LNCaP clone FGC (cell line): Measurements from ENCODE around the gene RRP8.

Source experiments
- DNase-seq: peaks from one replicate; pipeline ENCODE4 v3.0.0-alpha.2; 2011; ENCODE audit warnings: low read depth
- H3K4me3 ChIP-seq: 2 replicates; pipeline ENCODE4 v1.5.1; 2011; ENCODE audit warnings: mild to moderate bottlenecking, low read depth, low read length, control low read depth
- TF ChIP-seq, protein P1 (sequence below): IDR thresholded peaks from 2 replicates; pipeline ENCODE4 v1.5.1; 2012; ENCODE audit warnings: mild to moderate bottlenecking; ENCODE audit not compliant: control insufficient read depth, insufficient read depth; ENCODE audit errors: extremely low read depth

Gene RRP8

DNA sequence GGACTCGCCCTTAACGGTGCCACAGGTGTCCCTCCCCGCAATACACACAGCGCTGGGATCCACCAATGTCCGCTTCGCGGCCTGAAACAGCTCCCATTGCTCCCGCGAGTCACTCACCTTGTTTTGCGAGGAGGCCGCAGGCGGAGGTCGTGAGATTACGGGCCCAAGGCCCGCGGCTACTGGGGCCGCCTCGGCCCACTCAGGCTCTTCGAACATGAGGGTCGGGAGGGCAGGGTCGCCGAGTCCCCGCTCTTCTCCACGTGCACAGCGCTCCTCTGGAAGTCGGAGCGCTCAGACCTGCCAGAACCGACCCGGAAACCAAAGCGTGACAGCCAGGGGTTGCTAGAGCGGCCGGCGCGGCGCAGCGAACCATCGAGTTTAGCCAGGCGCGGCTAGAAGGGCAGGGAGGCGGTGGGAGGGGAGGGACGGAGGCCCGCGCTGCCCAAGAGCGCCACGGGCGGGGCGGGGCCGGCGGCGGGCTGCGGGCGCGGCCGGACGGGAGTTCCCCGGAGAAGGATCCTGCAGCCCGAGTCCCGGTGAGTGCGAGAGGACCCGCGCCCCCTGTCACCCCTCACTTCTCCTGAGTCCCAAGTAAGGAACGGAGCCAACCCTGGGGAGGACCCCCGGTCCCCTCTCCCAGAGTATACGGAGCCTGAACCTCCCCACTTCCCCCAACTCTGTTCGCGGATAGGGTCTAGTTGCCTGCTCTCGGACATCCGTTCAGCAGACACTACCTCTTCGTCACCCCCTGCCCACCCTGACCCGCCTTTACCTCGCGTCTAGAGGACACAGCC, at the start of gene RRP8, which contains the start of gene ILK:
Gene RRP8, minus strand, starts transcription at position 330 of the 794 bp plus-strand sequence. Its CDS starts 114 bp downstream, at position 216.
Gene ILK, plus strand, starts transcription at position 488 of the 794 bp plus-strand sequence. CDS start 498 bp downstream, outside the sequence.
- TF ChIP-seq, protein P1, sequence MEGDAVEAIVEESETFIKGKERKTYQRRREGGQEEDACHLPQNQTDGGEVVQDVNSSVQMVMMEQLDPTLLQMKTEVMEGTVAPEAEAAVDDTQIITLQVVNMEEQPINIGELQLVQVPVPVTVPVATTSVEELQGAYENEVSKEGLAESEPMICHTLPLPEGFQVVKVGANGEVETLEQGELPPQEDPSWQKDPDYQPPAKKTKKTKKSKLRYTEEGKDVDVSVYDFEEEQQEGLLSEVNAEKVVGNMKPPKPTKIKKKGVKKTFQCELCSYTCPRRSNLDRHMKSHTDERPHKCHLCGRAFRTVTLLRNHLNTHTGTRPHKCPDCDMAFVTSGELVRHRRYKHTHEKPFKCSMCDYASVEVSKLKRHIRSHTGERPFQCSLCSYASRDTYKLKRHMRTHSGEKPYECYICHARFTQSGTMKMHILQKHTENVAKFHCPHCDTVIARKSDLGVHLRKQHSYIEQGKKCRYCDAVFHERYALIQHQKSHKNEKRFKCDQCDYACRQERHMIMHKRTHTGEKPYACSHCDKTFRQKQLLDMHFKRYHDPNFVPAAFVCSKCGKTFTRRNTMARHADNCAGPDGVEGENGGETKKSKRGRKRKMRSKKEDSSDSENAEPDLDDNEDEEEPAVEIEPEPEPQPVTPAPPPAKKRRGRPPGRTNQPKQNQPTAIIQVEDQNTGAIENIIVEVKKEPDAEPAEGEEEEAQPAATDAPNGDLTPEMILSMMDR = no peak; the same call in 1 of the 2 replicates
- DNase-seq = peak; percentile 70
- peak within 1 kb of the TSS; percentile 97 for H3K4me3 ChIP-seq

DNA sequence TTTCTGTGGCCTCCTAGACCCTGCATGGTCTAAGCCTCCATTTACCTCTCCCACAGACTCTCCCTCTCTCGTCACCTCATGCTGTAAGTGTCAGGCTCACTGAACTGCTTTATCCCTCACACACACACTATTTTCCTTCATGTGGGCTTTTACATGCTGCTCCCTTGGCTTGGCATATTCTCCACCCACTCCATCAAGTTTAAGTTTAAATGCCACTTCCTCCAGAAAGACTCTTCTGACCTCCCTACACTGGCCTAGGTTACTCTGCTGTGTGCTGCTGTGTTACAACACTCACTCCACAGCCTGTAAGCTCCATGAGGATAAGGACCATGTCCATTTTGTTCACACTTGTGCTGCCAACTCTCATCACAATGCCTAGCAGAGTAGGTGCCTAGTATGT, 49.7 kb upstream of the RRP8 start:
- TF ChIP-seq, protein P1 = no peak
- H3K4me3 ChIP-seq = no peak overlapping the region
- no peak for DNase-seq

DNA sequence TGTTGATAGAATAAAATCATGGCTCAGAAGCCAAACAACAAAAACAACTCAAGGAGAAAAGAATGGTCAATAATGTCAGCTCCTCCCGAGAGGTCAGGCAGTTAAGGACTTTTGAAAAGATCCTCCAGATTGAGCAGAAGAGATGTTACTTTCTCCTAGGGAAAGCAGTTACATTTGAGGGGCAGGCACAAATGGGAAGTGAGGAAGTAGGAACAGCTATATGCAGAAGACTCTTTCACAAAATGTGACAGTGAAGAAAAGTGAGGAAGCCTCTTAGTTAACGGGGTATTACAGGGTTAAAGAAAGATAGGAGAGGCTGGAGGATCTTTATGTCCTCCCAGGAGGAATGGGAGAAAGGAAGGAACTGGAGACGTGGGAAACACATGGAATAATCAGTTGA, 48.8 kb upstream of the RRP8 start:
- TF ChIP-seq, protein P1 = no peak
- no peak overlapping the region for H3K4me3 ChIP-seq
- no peak for DNase-seq

DNA sequence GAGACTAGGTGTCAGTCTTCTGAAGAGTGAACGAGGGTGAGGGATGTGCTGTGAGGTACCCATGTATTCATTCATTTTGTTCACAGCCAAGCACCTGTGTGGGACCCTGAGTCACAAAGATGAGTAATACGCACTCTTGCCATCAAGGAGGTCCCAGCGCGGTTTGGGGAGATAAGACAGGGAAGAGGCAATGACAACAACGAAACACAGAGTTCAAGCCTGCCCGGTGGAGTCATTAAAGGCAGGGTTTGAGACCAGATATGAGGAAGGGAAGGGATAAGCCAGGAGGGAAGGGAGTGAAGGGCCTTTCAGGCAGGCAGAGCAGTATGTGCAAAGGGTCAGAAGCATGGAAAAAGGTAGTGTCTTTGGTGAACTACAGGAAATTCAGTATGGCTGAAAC, 47.6 kb upstream of the RRP8 start:
- no peak for DNase-seq
- TF ChIP-seq, protein P1 = no peak
- H3K4me3 ChIP-seq = no peak overlapping the region

DNA sequence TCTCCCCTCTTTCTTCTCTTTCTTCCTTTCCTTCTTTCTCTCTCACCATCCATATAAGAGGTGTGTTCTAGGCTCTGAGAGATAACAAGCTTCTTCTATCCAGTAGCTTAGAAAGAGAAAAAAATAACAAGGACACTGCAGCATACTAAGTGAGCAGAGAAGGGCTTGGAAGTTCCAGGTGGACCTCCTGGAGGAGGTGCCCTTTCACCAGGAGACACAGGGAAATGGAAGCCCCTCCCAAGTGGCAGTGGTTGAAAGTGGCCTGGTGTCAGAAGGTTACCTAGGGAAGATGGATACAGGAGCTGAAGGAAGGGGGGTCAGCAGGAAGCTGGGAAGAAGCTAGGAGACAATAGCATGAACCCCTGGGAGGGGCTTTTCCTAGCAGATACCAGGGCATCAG, 46.7 kb upstream of the RRP8 start:
- H3K4me3 ChIP-seq = no peak overlapping the region
- DNase-seq = no peak
- TF ChIP-seq, protein P1 = no peak

DNA sequence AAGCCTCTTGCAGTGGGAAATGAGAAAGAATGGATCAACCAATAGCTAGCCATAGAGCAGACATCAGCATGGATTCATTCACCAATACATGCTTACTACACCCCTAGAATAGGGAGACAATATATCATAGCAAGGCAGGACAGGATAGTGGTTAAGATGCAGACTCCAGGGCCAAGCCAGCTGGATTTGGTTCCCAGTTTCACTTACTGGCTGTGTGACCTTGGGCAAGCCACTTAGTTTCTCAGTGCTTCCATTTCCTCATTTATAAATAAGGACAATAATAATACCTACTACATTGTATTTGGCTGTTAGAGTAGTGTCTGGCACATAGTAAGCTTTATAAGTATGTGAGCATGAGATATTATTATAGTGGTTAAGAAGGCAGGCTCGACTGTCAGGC, 45.1 kb upstream of the RRP8 start:
- no peak for DNase-seq
- H3K4me3 ChIP-seq = no peak overlapping the region
- TF ChIP-seq, protein P1 = no peak

DNA sequence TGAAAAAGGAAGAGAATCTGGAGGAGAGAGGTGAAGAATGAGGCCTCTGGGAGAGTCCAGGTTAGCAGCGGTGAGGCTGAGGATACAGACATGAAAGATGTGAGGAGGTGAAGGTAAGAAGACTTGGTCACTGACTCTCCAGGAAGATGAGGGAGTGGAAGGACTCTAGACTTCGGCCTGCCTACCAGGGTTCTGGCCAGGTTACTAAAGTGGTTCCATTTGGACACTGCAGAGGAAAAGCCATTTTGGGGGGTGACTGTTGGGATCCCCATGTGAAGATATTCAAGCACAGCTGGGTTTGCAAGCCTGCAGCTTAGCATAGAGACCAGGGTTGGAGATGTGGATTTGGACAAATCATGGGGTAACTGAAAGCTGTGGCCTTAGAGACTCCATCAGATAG, 44.4 kb upstream of the RRP8 start:
- H3K4me3 ChIP-seq = no peak overlapping the region
- TF ChIP-seq, protein P1 = no peak
- DNase-seq = no peak
